GM12878 (cell line): ENCODE results near the gene GMDS.

Experiments
- CTCF ChIP-seq, 3 experiments: IDR thresholded peaks in 2 of 3; conservative IDR thresholded peaks in 1 of 3; 2 replicates each; pipeline ENCODE4 v1.5.1; 2011; ENCODE audit warnings: low read depth in 3 of 3, low read length in 3 of 3, mild to moderate bottlenecking in 3 of 3, control low read depth in 2 of 3, moderate library complexity in 2 of 3, inconsistent platforms in 1 of 3, mixed read lengths in 1 of 3; ENCODE audit not compliant: control insufficient read depth in 2 of 3, insufficient read depth in 1 of 3; ENCODE audit errors: extremely low read depth in 1 of 3
- EP300 ChIP-seq, 2 experiments: fragments of 150-350 bp in 1 of 2; IDR thresholded peaks; 2 replicates each; pipeline ENCODE4 v1.6.1; 2011 to 2012; ENCODE audit warnings: low read depth in 2 of 2, low read length in 2 of 2, borderline replicate concordance in 1 of 2, improper control_type of control experiment in 1 of 2, inconsistent platforms in 1 of 2; ENCODE audit not compliant: control insufficient read depth in 1 of 2
- EZH2 ChIP-seq: IDR thresholded peaks from 2 replicates; pipeline ENCODE4 v1.6.1; 2012; ENCODE audit warnings: low read depth, mild to moderate bottlenecking, control low read depth, inconsistent platforms, low read length, borderline replicate concordance; ENCODE audit not compliant: control insufficient read depth
- HCFC1 ChIP-seq: fragments of 150-350 bp; IDR thresholded peaks from 2 replicates; pipeline ENCODE4 v1.6.1; 2014; ENCODE audit warnings: low read length
- POLR2A ChIP-seq: IDR thresholded peaks from 2 replicates; pipeline ENCODE4 v1.6.1; 2011; ENCODE audit warnings: low read depth, mild to moderate bottlenecking, low read length
- POLR2AphosphoS5 ChIP-seq: IDR thresholded peaks from 2 replicates; pipeline ENCODE4 v1.6.1; 2011; ENCODE audit warnings: mild to moderate bottlenecking, low read length, inconsistent platforms
- RFX5 ChIP-seq: IDR thresholded peaks from 2 replicates; pipeline ENCODE4 v1.6.1; 2011; ENCODE audit warnings: low read depth, low read length, improper control_type of control experiment

- TF ChIP-seq CTCF (IDR thresholded peaks at IDR 0.05 in 2 of 3, conservative IDR thresholded peaks at IDR 0.05 in 1 of 3; ENCODE audit: control insufficient read depth in 2 of 3, extremely low read depth in 1 of 3, insufficient read depth in 1 of 3, low read depth in 3 of 3, low read length in 3 of 3) = no peak
- no peak for TF ChIP-seq EP300 (IDR thresholded peaks at IDR 0.05; ENCODE audit: borderline replicate concordance in 1 of 2, control insufficient read depth in 1 of 2, low read depth in 2 of 2, low read length in 2 of 2)
- TF ChIP-seq HCFC1 = no peak
- TF ChIP-seq RFX5 = no peak
- no peak for TF ChIP-seq EZH2
- TF ChIP-seq POLR2A = no peak
- no peak for TF ChIP-seq POLR2AphosphoS5
Observed at GRCh38 chr6:2085657-2086056, 159.7 kb downstream of the GMDS start.
